IMR-90 (cell line): ENCODE measurements around the gene C10orf105. TPM values are rescaled to one million over a fixed set of nuclear protein-coding genes. Genes with fewer than 3 reads are reported as not detected.

ENCODE experiments used
- ATAC-seq: fragments of 200-7000 bp; cut with Tn5 transposase; 2 replicates; pipeline ENCODE4 v1.9.1; 2020; ENCODE audit warnings: low read depth, mild to moderate bottlenecking, moderate library complexity
- BruUV-seq: library from RNA; stranded (reverse); fragments of 400-500 nt; replicated peaks from 2 replicates; lab custom pipeline; 2021; lab: Mats Ljungman, UMichigan
- CTCF ChIA-PET: fragments of 300-600 bp; formaldehyde crosslinking; extraction: SDS; loops from one replicate; lab custom pipeline; 2021; ENCODE audit warnings: antibody characterized with exemption; lab: Yijun Ruan, JAX
- POLR2A ChIA-PET: fragments of 300-600 bp; sonication (Branson Sonifier 250); formaldehyde crosslinking; loops from one replicate; lab custom pipeline; 2022; ENCODE audit warnings: antibody characterized with exemption; ENCODE audit not compliant: unreplicated experiment; lab: Charles Lee
- DNase-seq: peaks from one replicate; pipeline ENCODE4 v3.0.0; 2013
- H2AFZ ChIP-seq: replicated peaks from 2 replicates; pipeline ENCODE3; 2013; ENCODE audit warnings: low read length, mild to moderate bottlenecking; ENCODE audit not compliant: poor library complexity
- H2AK5ac ChIP-seq: 2 replicates; pipeline ENCODE4 v1.6.1; 2013; ENCODE audit warnings: low read depth, low read length, inconsistent platforms
- H2AK9ac ChIP-seq: replicated peaks from 2 replicates; pipeline ENCODE3; 2013; ENCODE audit warnings: mild to moderate bottlenecking, low read depth, low read length, moderate library complexity; ENCODE audit not compliant: poor library complexity
- H2BK120ac ChIP-seq: 2 replicates; pipeline ENCODE4 v1.6.1; 2013; ENCODE audit warnings: low read depth, low read length, inconsistent platforms
- H2BK15ac ChIP-seq: 3 replicates; pipeline ENCODE4 v1.6.1; 2013; ENCODE audit warnings: low read depth, low read length, inconsistent platforms
- H2BK20ac ChIP-seq: 2 replicates; pipeline ENCODE4 v1.6.1; 2013; ENCODE audit warnings: low read depth, mild to moderate bottlenecking, inconsistent platforms, low read length, moderate library complexity
- H2BK5ac ChIP-seq: 2 replicates; pipeline ENCODE4 v1.6.1; 2013; ENCODE audit warnings: mild to moderate bottlenecking, low read depth, low read length, inconsistent platforms; ENCODE audit not compliant: poor library complexity, severe bottlenecking
- H3K14ac ChIP-seq: replicated peaks from 2 replicates; pipeline ENCODE4 v1.6.1; 2013; ENCODE audit warnings: low read depth, low read length, inconsistent platforms
- H3K18ac ChIP-seq: 2 replicates; pipeline ENCODE4 v1.6.1; 2013; ENCODE audit warnings: low read depth, low read length, control low read depth
- H3K23ac ChIP-seq: 2 replicates; pipeline ENCODE4 v1.6.1; 2013; ENCODE audit warnings: low read depth, low read length, inconsistent platforms
- H3K27ac ChIP-seq: 2 replicates; pipeline ENCODE4 v1.5.1; 2013; ENCODE audit warnings: mild to moderate bottlenecking, control low read depth, low read length; ENCODE audit not compliant: insufficient read depth
- H3K27me3 ChIP-seq: 2 replicates; pipeline ENCODE4 v1.6.1; 2013; ENCODE audit warnings: low read length; ENCODE audit not compliant: control insufficient read depth, insufficient read depth
- H3K36me3 ChIP-seq: 2 replicates; pipeline ENCODE4 v1.6.1; 2013; ENCODE audit warnings: low read length, mixed read lengths; ENCODE audit not compliant: control insufficient read depth, insufficient read depth
- H3K4ac ChIP-seq: 2 replicates; pipeline ENCODE4 v1.6.1; 2013; ENCODE audit warnings: low read depth, low read length, inconsistent platforms
- H3K4me1 ChIP-seq: 2 replicates; pipeline ENCODE4 v1.6.1; 2013; ENCODE audit warnings: low read length, mixed read lengths; ENCODE audit not compliant: control insufficient read depth, insufficient read depth
- H3K4me2 ChIP-seq: 2 replicates; pipeline ENCODE4 v1.6.1; 2013; ENCODE audit warnings: low read depth, mild to moderate bottlenecking, control low read depth, low read length, moderate library complexity
- H3K4me3 ChIP-seq: 2 replicates; pipeline ENCODE4 v1.5.1; 2013; ENCODE audit warnings: low read depth, mild to moderate bottlenecking, control low read depth, low read length, moderate library complexity; ENCODE audit not compliant: insufficient read depth
- H3K56ac ChIP-seq: 2 replicates; pipeline ENCODE4 v1.6.1; 2013; ENCODE audit warnings: low read length, inconsistent platforms; ENCODE audit not compliant: insufficient read depth; ENCODE audit errors: extremely low read depth
- H3K79me1 ChIP-seq, 2 experiments: 2 replicates each; pipeline ENCODE4 v1.6.1; 2013; ENCODE audit warnings: low read length in 2 of 2, inconsistent platforms in 1 of 2, low read depth in 1 of 2
- H3K9ac ChIP-seq: 2 replicates; pipeline ENCODE4 v1.6.1; 2013; ENCODE audit warnings: low read depth, low read length, control low read depth
- H3K9me1 ChIP-seq: 2 replicates; pipeline ENCODE4 v1.6.1; 2013; ENCODE audit warnings: low read length, inconsistent platforms; ENCODE audit not compliant: insufficient read depth
- H3K9me3 ChIP-seq: 2 replicates; pipeline ENCODE4 v1.6.1; 2013; ENCODE audit warnings: low read length; ENCODE audit not compliant: control insufficient read depth, insufficient read depth
- H4K20me1 ChIP-seq: 2 replicates; pipeline ENCODE4 v1.6.1; 2013; ENCODE audit warnings: low read length, inconsistent platforms; ENCODE audit not compliant: insufficient read depth
- H4K5ac ChIP-seq: 2 replicates; pipeline ENCODE4 v1.6.1; 2013; ENCODE audit warnings: mild to moderate bottlenecking, low read depth, low read length, control low read depth
- H4K8ac ChIP-seq, 2 experiments: 2 replicates each; pipeline ENCODE4 v1.6.1; 2013; ENCODE audit warnings: low read depth in 2 of 2, low read length in 2 of 2, control low read depth in 1 of 2, inconsistent platforms in 1 of 2
- H4K91ac ChIP-seq: 2 replicates; pipeline ENCODE4 v1.6.1; 2013; ENCODE audit warnings: low read depth, low read length, inconsistent platforms; ENCODE audit not compliant: insufficient read depth
- ELK1 ChIP-seq: fragments of 150-350 bp; IDR thresholded peaks from 2 replicates; pipeline ENCODE4 v1.6.1; 2016; ENCODE audit warnings: low read depth, mild to moderate bottlenecking, low read length, moderate library complexity, borderline replicate concordance
- MAFK ChIP-seq: IDR thresholded peaks from 2 replicates; pipeline ENCODE4 v1.6.1; 2012; ENCODE audit warnings: low read depth, low read length, improper control_type of control experiment
- POLR2A ChIP-seq: IDR thresholded peaks from 2 replicates; pipeline ENCODE4 v1.6.1; 2012; ENCODE audit warnings: mild to moderate bottlenecking, low read depth, low read length
- SMC3 ChIP-seq: fragments of 150-350 bp; IDR thresholded peaks from 2 replicates; pipeline ENCODE4 v1.6.1; 2016; ENCODE audit warnings: low read depth, mild to moderate bottlenecking, antibody characterized with exemption, low read length, moderate library complexity
- WGBS, 2 experiments: methylation state at CpG; one replicate each; pipeline versions ENCODE4 v1.1.5 to v1.1.7; 2013; ENCODE audit warnings: missing lambda C conversion rate in 2 of 2; ENCODE audit not compliant: insufficient read length in 1 of 2; ENCODE audit errors: extremely low coverage in 2 of 2; 5-methylcytosine and 5-hydroxymethylcytosine counted together
- dilution Hi-C: fragments of 300-500 bp; cut with HindIII; formaldehyde crosslinking; loops from one replicate; pipeline ENCODE4 v1.14.3; 2018; ENCODE audit warnings: low sequenced_read_pairs; ENCODE audit not compliant: unreplicated experiment
- in situ Hi-C: fragments of 300-500 bp; cut with MboI; formaldehyde crosslinking; loops from 3 replicates; pipeline ENCODE4 v1.14.3; 2019; ENCODE audit warnings: low sequenced_read_pairs, inconsistent platforms, mixed read lengths
- intact Hi-C: fragments of 100-400 bp; cut with micrococcal nuclease; formaldehyde crosslinking; loops from 2 replicates; pipeline ENCODE4 v1.10.0; 2022
- polyA plus RNA-seq, 3 experiments: library from polyadenylated mRNA; depleted of rRNA; stranded (reverse); fragments of >200 nt; gene quantifications; 2 replicates each; pipeline ENCODE4 v1.2.3, GENCODE V29; 2012; ENCODE audit warnings: low replicate concordance in 1 of 3
- total RNA-seq: library from RNA; depleted of rRNA; stranded (reverse); fragments of >200 nt; gene quantifications from 2 replicates; pipeline ENCODE4 v1.2.3, GENCODE V29; 2012

Gene C10orf105
- total and polyA plus RNA-seq, 2 of the 4 experiments (the other 2 are of a cell fraction): under 0.01 TPM; not detected in 1

GRCh38 chr10:71737834-71738197 is 18.2 kb upstream of the C10orf105 start:
- no peak overlapping the region for H2BK5ac ChIP-seq
- H4K91ac ChIP-seq: no peak overlapping the region
- no peak overlapping the region for H2BK20ac ChIP-seq
- 80% methylated on average over 1 of the region's 3 CpGs; no CpG with 5 or more reads in 1 of the 2 experiments for WGBS, 2 experiments
- TF ChIP-seq SMC3 (no peak), POLR2A (no peak), ELK1 (no peak), MAFK (no peak)
- H3K4me3 ChIP-seq: no peak overlapping the region
- intact Hi-C loops: no loop called here
- no peak overlapping the region for H2BK15ac ChIP-seq
- no peak overlapping the region for H3K23ac ChIP-seq
- no peak overlapping the region for H3K27ac ChIP-seq
- no peak overlapping the region for H3K4ac ChIP-seq
- in situ Hi-C loops: no loop called here
- H3K9me1 ChIP-seq: no peaks in the 10 kb centered on the region
- peaks cover 2% of the 10 kb centered on the region; the same call in 1 of the 2 replicates for H3K9me3 ChIP-seq
- no peak for DNase-seq
- H2BK120ac ChIP-seq: no peak overlapping the region
- no peak overlapping the region for H4K8ac ChIP-seq
- no peaks in the 10 kb centered on the region for H3K79me1 ChIP-seq
- H4K20me1 ChIP-seq: no peaks in the 10 kb centered on the region; the same call in 1 of the 2 replicates
- ChIA-PET CTCF (interaction anchor here (0.5 kb wide), 1 partner anchor 96 kb away, joined by 3 read pairs; no protein-coding TSS in a partner anchor), POLR2A (no interaction called here)
- peaks cover 2% of the 10 kb centered on the region; the same call in 1 of the 2 replicates for H3K4me1 ChIP-seq
- dilution Hi-C loops: no loop called here
- H2AK9ac ChIP-seq: no peak overlapping the region
- H4K5ac ChIP-seq: no peak overlapping the region
- H3K4me2 ChIP-seq: no peak overlapping the region
- no peak overlapping the region for H3K56ac ChIP-seq
- no peaks in the 10 kb centered on the region for H3K36me3 ChIP-seq
- no TSS peak for BruUV-seq
- peaks cover 22% of the 10 kb centered on the region for H3K27me3 ChIP-seq
- no peak overlapping the region for H3K14ac ChIP-seq
- no peak overlapping the region for H2AK5ac ChIP-seq
- H2AFZ ChIP-seq: no peak overlapping the region
- ATAC-seq: no peak
- H3K18ac ChIP-seq: no peak overlapping the region
- H3K9ac ChIP-seq: no peak overlapping the region
